Measurements from ENCODE around the gene ZNF43.

GRCh38 chr19:21850656-21851255 lies 14.8 kb upstream of the ZNF43 start:
- TF ChIP-seq POLR2A (IDR thresholded peaks at IDR 0.05): no peak
- TF ChIP-seq CTCF (IDR thresholded peaks at IDR 0.05): no peak
